Immature natural killer cell (primary cell): ENCODE data around the gene BARHL1. TPM values are rescaled to one million over a fixed set of nuclear protein-coding genes. Genes with fewer than 3 reads are reported as not detected.
"Not testable (repeated sequence)": the region's sequence is repeated elsewhere in the genome, so short reads cannot be mapped to it uniquely, and the experiment has no call there.

Experiments used
- DNase-seq, 3 donors: peaks; one replicate each; pipeline ENCODE4 v3.0.0; 2022; ENCODE audit warnings: mixed read lengths in 1 of 3
- H3K27ac Mint-ChIP-seq, 6 donors: one replicate each; pipeline ENCODE4 v1.8.0; 2020; ENCODE audit warnings: mixed read lengths in 6 of 6, mild to moderate bottlenecking in 5 of 6, inconsistent platforms in 4 of 6, moderate library complexity in 3 of 6
- H3K27me3 Mint-ChIP-seq, 3 donors: one replicate each; pipeline ENCODE4 v1.8.0; 2020 to 2021; ENCODE audit warnings: low read depth in 3 of 3, mild to moderate bottlenecking in 3 of 3, mixed read lengths in 3 of 3, moderate library complexity in 3 of 3, inconsistent platforms in 1 of 3
- H3K36me3 Mint-ChIP-seq, 3 donors: one replicate each; pipeline ENCODE4 v1.8.0; 2020; ENCODE audit warnings: mixed read lengths in 3 of 3, inconsistent platforms in 2 of 3, mild to moderate bottlenecking in 2 of 3
- H3K4me1 Mint-ChIP-seq, 2 donors: one replicate each; pipeline ENCODE4 v1.8.0; 2020; ENCODE audit warnings: inconsistent platforms in 2 of 2, mild to moderate bottlenecking in 2 of 2, mixed read lengths in 2 of 2, moderate library complexity in 1 of 2
- H3K4me3 Mint-ChIP-seq, 5 donors: one replicate each; pipeline ENCODE4 v1.8.0; 2020; ENCODE audit warnings: mild to moderate bottlenecking in 5 of 5, mixed read lengths in 5 of 5, inconsistent platforms in 3 of 5, moderate library complexity in 3 of 5
- H3K9me3 Mint-ChIP-seq, 6 donors: one replicate each; pipeline ENCODE4 v1.8.0; 2020; ENCODE audit warnings: mild to moderate bottlenecking in 6 of 6, mixed read lengths in 6 of 6, inconsistent platforms in 4 of 6, moderate library complexity in 3 of 6
- polyA plus RNA-seq, 3 donors: library from polyadenylated mRNA; unstranded; fragments of 300-500 nt; fragmentation: Illumina TruSeq; gene quantifications; one replicate each; pipeline ENCODE4 v1.2.3, GENCODE V29; 2021

Gene BARHL1
- polyA plus RNA-seq, 3 donors from 2014 or later, result not detected

DNA sequence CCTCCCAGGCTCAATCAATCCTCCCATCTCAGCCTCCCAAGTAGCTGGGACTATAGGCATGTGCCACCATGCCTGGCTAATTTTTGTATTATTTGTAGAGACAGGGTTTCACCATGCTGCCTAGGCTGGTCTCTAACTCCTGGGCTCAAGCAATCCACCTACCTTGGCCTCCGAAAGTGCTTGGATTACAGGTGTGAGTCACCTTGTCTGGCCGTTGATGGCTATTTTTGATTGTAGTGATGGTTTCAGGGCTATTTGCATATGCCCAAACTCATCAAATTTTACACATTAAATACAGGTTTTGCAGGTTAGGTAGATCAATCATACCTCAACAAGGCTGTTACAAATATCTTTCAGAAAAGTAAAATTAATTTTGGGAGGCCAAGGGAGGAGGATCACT lies 13.6 kb upstream of the BARHL1 start:
- H3K36me3 Mint-ChIP-seq, H3K4me3 Mint-ChIP-seq, DNase-seq, H3K9me3 Mint-ChIP-seq, H3K27ac Mint-ChIP-seq, H3K4me1 Mint-ChIP-seq: not testable (repeated sequence)
- peaks cover 5 to 10% (median 10%) of the 10 kb centered on the region in 3 donors for H3K27me3 Mint-ChIP-seq

DNA sequence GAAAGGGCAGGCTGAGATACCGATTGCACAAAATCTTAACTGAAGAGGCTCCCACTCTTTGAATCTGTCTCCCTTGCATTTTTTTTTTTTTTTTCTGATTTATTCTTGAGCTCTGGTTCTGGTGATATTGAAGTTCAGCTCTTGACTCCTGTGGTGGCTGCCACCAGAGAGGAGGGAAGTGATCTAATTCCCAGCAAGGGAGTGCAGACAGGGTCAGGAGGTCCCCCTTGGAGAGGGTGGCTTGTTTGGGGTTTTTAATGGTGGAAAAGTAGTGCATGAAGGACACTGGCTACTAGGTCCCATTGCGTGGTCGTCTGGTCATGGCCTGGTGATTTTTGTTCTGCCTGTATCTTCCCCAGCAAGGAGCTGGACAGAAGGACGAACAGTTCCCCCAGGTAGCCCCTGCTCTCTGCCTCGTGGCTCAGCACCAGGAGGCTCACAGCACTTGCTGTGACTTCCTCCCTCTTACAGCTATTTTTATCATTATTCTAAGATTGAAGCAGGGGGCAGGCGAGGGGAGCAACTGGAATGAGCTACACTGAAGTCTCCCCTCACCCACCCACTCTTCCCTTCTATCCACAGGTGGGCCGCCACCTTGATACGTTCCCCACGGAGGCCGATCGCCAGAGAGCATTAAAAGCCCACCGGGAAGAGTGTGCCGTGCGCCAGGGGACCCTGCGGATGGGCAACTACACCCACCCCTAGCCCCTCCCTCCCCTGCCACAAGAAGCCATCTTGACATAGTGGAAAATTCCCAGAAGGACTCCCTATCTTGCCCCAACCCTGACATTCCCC lies 10.4 kb upstream of the BARHL1 start:
- DNase-seq, result no peak
- no peaks in the 10 kb centered on the region for H3K36me3 Mint-ChIP-seq
- H3K4me1 Mint-ChIP-seq, result no peaks in the 10 kb centered on the region
- no peak overlapping the region for H3K4me3 Mint-ChIP-seq
- peaks cover 11 to 13% (median 12%) of the 10 kb centered on the region in 3 donors for H3K27me3 Mint-ChIP-seq
- no peaks in the 10 kb centered on the region for H3K9me3 Mint-ChIP-seq
- no peak overlapping the region for H3K27ac Mint-ChIP-seq

DNA sequence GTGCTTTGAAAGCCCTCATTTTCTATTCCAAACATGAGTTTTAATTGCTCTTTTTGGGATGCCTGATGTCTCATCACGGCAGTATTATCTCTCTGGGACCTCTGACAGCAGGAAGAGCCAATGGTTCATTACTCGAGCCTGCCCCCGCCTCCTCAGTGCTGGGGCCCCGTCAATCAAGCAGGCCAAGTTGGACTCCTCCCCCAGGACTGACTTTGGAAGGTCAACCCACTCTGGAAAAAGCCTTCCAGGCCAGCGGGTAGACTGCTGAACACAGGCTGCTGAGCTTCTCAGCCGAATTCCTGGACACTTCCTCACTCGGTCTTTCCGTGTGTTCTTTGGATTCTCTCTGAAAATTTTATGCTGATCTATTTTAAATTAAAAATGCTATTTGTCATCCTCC lies 9.5 kb upstream of the BARHL1 start:
- Mint-ChIP-seq H3K27ac (no peak overlapping the region), H3K4me3 (no peak overlapping the region), H3K27me3 (peaks cover 11 to 20% (median 19%) of the 10 kb centered on the region in 3 donors), H3K9me3 (no peaks in the 10 kb centered on the region), H3K36me3 (no peaks in the 10 kb centered on the region), H3K4me1 (no peaks in the 10 kb centered on the region)
- no peak for DNase-seq

DNA sequence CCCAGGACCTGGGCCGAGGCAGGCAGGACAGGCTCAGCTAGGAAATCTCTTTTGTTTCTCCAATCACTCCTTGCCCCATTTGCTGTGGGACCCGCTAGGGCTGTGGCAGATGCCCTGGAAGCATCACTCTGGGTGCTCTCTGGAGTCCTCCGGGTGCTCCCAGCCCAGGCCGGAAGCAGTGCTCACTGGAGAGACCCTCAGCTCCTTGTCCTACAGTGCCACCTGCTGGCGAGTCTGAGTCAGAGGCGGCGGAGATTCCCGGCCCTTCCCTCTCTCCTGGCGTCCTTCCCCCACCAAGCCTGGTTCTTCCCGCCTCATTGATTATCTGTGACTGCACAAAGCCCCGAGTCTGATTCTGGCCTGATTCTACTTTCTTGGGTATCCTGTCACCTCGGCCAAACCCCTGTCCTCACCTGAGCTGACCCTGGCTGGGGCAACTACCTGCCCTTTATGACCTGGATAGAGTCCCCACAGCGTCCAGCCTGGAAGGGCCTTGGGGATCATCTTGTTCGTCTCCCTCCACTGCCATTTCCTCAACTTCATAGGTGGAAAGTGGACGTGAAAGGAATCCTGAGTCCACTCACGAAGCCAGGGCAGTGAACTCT lies 7.3 kb upstream of the BARHL1 start:
- no peaks in the 10 kb centered on the region for H3K4me1 Mint-ChIP-seq

DNA sequence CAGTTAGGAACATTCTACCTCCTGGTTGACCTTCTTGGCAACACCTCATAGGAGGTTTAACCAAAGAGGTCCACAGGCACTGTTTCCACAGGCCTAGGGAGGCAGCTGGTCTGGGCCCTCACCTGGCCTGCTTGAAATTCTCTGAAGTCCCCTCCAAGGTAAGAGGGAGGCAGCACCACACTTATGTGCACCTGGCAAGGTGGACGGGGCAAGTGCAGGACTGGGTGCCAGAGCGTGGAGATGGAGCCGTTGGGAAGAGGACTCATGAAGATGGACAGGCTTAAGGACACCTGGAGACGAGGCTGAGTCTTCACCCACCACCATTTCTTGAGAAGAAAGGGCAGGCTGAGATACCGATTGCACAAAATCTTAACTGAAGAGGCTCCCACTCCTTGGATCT lies 6.6 kb upstream of the BARHL1 start:
- Mint-ChIP-seq H3K9me3 (no peaks in the 10 kb centered on the region), H3K27ac (no peak overlapping the region), H3K27me3 (peaks cover 22 to 34% (median 28%) of the 10 kb centered on the region in 3 donors), H3K4me1 (no peaks in the 10 kb centered on the region), H3K4me3 (no peak overlapping the region), H3K36me3 (no peaks in the 10 kb centered on the region)
- DNase-seq, result no peak

More for the DNA sequence above, 7.3 kb upstream of the BARHL1 start:
- no peak overlapping the region for H3K27ac Mint-ChIP-seq
- peaks cover 19 to 31% (median 28%) of the 10 kb centered on the region in 3 donors for H3K27me3 Mint-ChIP-seq
- H3K4me3 Mint-ChIP-seq, result no peak overlapping the region
- H3K9me3 Mint-ChIP-seq, result no peaks in the 10 kb centered on the region
- peak; percentile 52 to 62 (median 61) for DNase-seq
- no peaks in the 10 kb centered on the region for H3K36me3 Mint-ChIP-seq

DNA sequence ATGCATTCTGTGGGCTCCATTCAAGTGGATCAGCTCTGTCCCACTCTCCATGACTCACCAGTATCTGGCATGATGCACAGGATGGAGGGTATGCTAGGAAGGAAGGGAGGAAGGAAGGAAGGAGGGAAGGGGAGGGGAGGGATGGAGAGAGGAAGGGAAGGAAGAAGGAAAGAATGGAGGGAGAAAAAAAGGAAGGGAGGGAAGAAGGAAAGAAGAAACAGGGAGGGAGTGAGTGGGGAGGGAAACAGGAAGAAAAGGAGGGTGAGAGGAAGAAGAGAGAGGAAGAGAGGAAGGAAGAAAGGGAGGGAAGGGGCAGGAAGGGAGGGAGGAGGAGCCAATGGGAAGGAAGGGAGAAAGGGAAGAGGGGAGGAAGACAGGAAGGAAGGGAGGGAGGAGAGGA lies 5.3 kb upstream of the BARHL1 start:
- H3K27me3 Mint-ChIP-seq, result peaks cover 30 to 43% (median 35%) of the 10 kb centered on the region in 3 donors
- no peaks in the 10 kb centered on the region for H3K36me3 Mint-ChIP-seq
- H3K4me3 Mint-ChIP-seq, result no peak overlapping the region
- no peak overlapping the region for H3K27ac Mint-ChIP-seq
- peaks cover 0 to 2% (median 0%) of the 10 kb centered on the region in 6 donors for H3K9me3 Mint-ChIP-seq
- H3K4me1 Mint-ChIP-seq, result peaks cover 8 to 10% of the 10 kb centered on the region in 2 donors
- no peak for DNase-seq

DNA sequence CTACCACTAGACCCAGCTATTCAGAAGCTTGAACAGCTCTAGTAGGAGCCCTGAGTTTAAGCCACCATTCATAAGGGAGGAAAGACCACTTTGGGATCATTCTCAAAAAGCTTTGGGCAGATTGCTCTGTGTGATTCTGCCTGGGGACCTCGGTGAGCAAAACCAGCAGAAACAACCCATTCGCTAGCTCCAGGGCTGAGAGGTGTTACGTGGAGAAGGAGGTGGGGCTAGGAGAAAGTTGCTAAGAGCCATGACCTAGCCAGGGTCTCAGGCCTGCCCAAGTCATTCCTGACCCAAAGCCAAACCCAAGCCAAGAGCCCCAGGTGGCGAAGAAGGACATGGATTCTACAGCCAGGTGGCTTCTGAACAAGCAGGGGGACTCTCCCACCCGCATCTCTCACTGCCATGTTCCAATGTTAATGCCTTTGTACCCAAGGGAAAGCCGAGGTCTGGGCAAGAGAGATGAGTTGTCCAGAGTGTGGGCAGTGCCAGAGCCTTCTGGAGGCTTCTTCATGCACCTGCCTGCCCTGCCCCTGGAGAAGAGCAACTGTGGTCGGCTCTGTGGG lies 4.0 kb upstream of the BARHL1 start:
- Mint-ChIP-seq H3K4me3 (no peak overlapping the region), H3K27ac (no peak overlapping the region), H3K27me3 (peaks cover 36 to 48% (median 44%) of the 10 kb centered on the region in 3 donors), H3K9me3 (peaks cover 0 to 6% (median 0%) of the 10 kb centered on the region in 6 donors), H3K4me1 (peaks cover 10% of the 10 kb centered on the region in 2 donors), H3K36me3 (no peaks in the 10 kb centered on the region)
- DNase-seq, result no peak

DNA sequence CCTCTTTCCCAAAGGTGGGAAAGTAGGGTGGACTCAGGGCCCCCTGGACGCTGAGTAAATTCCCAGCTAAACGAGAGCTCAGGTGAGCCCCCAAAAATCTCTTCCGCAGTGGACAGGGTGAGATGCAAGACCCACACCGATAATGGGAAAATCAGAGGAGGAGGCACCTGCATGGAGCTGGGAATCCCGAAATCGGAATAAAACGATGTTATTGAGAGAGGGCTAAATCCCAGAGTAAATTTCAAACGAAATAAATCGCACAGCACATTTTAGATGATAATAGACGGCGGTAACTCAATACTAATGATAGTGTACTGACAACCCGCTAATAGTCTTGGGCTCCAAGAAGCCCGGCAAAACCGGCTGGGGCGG lies 3.0 kb upstream of the BARHL1 start:
- H3K36me3 Mint-ChIP-seq, result no peaks in the 10 kb centered on the region
- no peak overlapping the region for H3K27ac Mint-ChIP-seq
- H3K4me1 Mint-ChIP-seq, result peaks cover 10% of the 10 kb centered on the region in 2 donors
- H3K27me3 Mint-ChIP-seq, result peaks cover 36 to 49% (median 47%) of the 10 kb centered on the region in 3 donors
- peaks cover 0 to 6% (median 0%) of the 10 kb centered on the region in 6 donors for H3K9me3 Mint-ChIP-seq
- H3K4me3 Mint-ChIP-seq, result no peak overlapping the region
- DNase-seq, result no peak

DNA sequence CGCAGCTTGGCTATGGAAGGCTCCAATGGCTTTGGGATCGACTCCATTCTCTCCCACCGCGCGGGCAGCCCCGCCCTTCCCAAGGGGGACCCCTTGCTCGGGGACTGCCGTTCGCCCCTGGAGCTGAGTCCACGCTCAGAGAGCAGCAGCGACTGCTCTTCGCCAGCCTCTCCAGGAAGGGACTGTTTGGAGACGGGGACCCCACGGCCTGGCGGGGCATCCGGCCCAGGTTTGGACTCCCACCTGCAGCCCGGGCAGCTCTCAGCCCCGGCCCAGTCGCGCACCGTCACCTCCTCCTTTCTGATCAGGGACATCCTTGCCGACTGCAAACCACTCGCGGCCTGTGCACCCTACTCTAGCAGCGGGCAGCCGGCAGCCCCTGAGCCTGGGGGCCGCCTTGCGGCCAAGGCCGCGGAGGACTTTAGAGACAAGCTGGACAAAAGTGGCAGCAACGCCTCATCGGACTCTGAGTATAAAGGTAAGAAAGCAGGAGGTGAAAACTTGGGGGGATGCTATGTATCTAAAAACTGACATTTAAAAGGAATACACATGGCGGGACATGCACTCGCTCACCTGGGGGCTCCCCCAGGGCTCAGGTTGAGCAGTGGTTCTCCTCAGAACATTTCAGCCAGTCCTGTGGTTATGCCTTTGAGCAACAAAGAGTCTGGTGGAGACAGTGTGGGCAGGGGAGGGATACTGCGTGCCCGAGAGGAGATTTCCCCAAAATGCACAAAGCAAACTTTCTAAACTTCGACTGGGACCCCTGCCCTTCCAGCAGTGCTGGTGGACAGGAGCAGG lies 579 bp downstream of the BARHL1 start:
- Mint-ChIP-seq H3K36me3 (peaks cover 0 to 1% (median 0%) of the 10 kb centered on the region in 3 donors), H3K27me3 (peaks cover 48 to 52% (median 50%) of the 10 kb centered on the region in 3 donors), H3K9me3 (peaks cover 0 to 6% (median 0%) of the 10 kb centered on the region in 6 donors), H3K27ac (no peak overlapping the region), H3K4me3 (peak overlapping the region in 2 of 5 donors; percentile 33 to 36), H3K4me1 (peaks cover 10% of the 10 kb centered on the region in 2 donors)
- no peak for DNase-seq

DNA sequence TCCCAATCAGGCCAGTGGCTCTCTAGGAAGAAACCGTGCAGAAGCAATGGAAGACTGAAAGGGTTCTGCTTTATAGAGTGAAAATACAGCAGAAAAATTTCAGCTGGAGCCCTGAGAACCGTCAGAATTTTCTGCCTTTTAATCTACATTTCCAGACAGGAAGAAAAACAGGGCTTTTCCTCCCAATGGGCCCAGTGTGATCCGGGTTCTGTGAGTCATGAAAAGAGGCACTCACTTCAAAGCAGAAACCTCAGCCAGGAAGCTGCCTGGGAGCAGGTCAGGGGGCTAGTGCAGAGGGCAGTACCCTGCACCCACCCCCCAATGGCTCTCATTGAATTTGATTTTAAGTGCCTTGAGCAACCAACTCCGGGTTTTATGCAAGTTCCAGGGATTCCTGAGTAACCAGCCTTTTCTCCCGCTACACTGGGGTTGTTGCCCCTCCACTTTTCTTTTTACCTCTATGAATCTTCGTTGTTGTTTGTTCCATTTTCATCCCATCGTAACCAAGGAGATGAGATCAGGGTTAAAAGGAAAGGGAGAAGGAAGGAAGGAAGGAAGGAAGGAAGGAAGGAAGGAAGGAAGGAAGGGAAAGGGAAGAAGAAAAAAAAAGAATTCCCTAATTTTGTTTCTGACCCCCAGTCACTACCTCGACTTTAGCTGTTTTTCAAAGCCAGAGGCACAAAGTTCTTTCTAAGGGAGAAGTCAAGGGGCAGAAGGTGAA lies 1.3 kb downstream of the BARHL1 start:
- Mint-ChIP-seq H3K36me3 (peaks cover 0 to 4% (median 0%) of the 10 kb centered on the region in 3 donors), H3K4me1 (peaks cover 10% of the 10 kb centered on the region in 2 donors), H3K9me3 (peaks cover 0 to 8% (median 0%) of the 10 kb centered on the region in 6 donors), H3K4me3 (peak overlapping the region in 1 of 5 donors; percentile 33), H3K27ac (no peak overlapping the region), H3K27me3 (peaks cover 44 to 52% (median 51%) of the 10 kb centered on the region in 3 donors)
- DNase-seq, result no peak

DNA sequence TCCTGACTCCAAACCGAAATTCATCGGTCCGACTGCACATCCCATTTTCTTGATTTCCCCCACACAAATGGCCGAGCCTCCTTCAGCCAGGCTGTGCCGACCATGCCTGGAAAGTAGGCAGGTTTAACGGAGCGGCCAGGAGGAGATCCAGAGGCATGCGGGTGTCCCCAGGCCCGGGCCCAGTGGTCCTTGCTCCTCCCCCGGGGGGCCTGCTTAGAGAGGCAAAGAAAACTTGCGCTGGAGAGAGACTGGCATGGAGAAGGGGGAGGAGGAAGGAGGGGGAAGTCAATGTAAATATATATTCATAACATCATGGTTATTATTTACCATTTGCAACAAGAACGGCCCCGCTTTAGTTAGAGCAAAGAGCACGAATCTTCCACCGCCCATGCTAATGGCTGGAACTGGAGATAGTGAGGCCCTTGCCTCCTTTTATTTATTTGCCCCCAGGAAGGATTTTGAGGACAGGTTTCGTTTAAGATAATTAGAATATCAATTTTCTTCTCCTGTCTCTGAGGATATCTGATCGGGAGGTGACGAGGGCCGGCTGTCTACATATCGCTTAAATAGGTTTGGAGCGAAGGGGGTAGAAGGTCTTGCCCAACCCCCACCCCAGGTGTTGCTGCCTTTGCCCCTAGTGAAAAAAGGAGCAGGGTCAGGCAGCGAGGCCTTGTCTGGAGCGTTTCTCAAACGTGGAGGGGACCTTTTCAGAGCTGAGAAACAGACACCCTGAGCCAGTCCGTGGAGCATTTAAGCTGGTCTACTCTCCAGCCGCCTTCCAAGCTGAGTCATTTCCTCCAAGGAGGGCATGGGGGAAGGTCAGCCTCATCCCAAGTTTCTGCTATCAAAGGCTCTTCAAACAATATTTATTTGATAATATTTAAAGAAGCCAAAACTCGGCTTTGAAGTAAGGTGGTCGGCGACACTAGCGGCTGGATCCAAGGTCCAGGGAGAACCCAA lies 2.5 kb downstream of the BARHL1 start:
- peaks cover 10 to 12% of the 10 kb centered on the region in 2 donors for H3K4me1 Mint-ChIP-seq
- DNase-seq, result no peak
- peaks cover 40 to 48% (median 47%) of the 10 kb centered on the region in 3 donors for H3K27me3 Mint-ChIP-seq
- peaks cover 0 to 4% (median 0%) of the 10 kb centered on the region in 3 donors for H3K36me3 Mint-ChIP-seq
- no peak overlapping the region for H3K27ac Mint-ChIP-seq
- H3K4me3 Mint-ChIP-seq, result no peak overlapping the region
- peaks cover 0 to 8% (median 0%) of the 10 kb centered on the region in 6 donors for H3K9me3 Mint-ChIP-seq
